ENCODE measurements around the gene GALNT17.

GALNT17 gene

GRCh38 chr7:71286336-71286735 is 154.4 kb downstream of the GALNT17 start:
- TF ChIP-seq, protein P1, sequence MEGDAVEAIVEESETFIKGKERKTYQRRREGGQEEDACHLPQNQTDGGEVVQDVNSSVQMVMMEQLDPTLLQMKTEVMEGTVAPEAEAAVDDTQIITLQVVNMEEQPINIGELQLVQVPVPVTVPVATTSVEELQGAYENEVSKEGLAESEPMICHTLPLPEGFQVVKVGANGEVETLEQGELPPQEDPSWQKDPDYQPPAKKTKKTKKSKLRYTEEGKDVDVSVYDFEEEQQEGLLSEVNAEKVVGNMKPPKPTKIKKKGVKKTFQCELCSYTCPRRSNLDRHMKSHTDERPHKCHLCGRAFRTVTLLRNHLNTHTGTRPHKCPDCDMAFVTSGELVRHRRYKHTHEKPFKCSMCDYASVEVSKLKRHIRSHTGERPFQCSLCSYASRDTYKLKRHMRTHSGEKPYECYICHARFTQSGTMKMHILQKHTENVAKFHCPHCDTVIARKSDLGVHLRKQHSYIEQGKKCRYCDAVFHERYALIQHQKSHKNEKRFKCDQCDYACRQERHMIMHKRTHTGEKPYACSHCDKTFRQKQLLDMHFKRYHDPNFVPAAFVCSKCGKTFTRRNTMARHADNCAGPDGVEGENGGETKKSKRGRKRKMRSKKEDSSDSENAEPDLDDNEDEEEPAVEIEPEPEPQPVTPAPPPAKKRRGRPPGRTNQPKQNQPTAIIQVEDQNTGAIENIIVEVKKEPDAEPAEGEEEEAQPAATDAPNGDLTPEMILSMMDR (IDR thresholded peaks at IDR 0.05; ENCODE audit: control insufficient read depth, extremely low read depth, insufficient read depth), result no peak
- no peak for DNase-seq (ENCODE audit: low read depth)
- no peak overlapping the region for H3K4me3 ChIP-seq (ENCODE audit: low read depth, low read length)

GRCh38 chr7:71286924-71287323 is 155.0 kb downstream of the GALNT17 start:
- DNase-seq (ENCODE audit: low read depth), result no peak
- no peak overlapping the region for H3K4me3 ChIP-seq (ENCODE audit: low read depth, low read length)
- TF ChIP-seq, protein P1 (IDR thresholded peaks at IDR 0.05; ENCODE audit: control insufficient read depth, extremely low read depth, insufficient read depth), result no peak

GRCh38 chr7:71290452-71290851 is 158.5 kb downstream of the GALNT17 start:
- TF ChIP-seq, protein P1 (IDR thresholded peaks at IDR 0.05; ENCODE audit: control insufficient read depth, extremely low read depth, insufficient read depth), result no peak
- DNase-seq (ENCODE audit: low read depth), result no peak
- no peak overlapping the region for H3K4me3 ChIP-seq (ENCODE audit: low read depth, low read length)

DNA sequence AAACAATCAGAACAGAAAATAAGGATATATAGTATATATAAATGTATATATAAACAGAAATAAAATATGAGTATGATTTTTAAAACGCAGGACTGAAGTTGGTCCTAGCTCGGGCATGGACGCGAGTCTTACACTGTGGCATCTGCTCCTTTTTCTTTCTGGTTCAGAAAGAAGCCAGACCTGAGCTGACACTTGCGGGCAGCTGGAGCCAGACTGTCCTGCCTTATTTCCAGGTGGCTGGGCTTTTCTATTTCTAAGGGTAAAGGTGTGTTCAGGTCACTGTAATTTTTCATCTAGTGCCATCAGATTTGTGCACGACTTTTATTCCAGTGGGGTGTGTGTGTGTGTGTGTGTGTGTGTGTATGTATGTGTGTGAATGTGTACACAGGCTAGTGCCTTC is 166.4 kb downstream of the GALNT17 start:
- no peak overlapping the region for H3K4me3 ChIP-seq (ENCODE audit: low read depth, low read length)
- no peak for DNase-seq (ENCODE audit: low read depth)
- TF ChIP-seq, protein P1 (IDR thresholded peaks at IDR 0.05; ENCODE audit: control insufficient read depth, extremely low read depth, insufficient read depth), result no peak

- DNase-seq (ENCODE audit: low read depth), result no peak
- no peak overlapping the region for H3K4me3 ChIP-seq (ENCODE audit: low read depth, low read length)
- TF ChIP-seq, protein P1 (IDR thresholded peaks at IDR 0.05; ENCODE audit: control insufficient read depth, extremely low read depth, insufficient read depth), result no peak
Observed at GRCh38 chr7:71300086-71300485, 168.1 kb downstream of the GALNT17 start.

- no peak for DNase-seq (ENCODE audit: low read depth)
- H3K4me3 ChIP-seq (ENCODE audit: low read depth, low read length), result no peak overlapping the region
- TF ChIP-seq, protein P1 (IDR thresholded peaks at IDR 0.05; ENCODE audit: control insufficient read depth, extremely low read depth, insufficient read depth), result no peak
Observed at GRCh38 chr7:71300603-71301002, 168.7 kb downstream of the GALNT17 start.

- TF ChIP-seq, protein P1 (IDR thresholded peaks at IDR 0.05; ENCODE audit: control insufficient read depth, extremely low read depth, insufficient read depth), result no peak
- H3K4me3 ChIP-seq (ENCODE audit: low read depth, low read length), result no peak overlapping the region
- no peak for DNase-seq (ENCODE audit: low read depth)
Observed at GRCh38 chr7:71301167-71301566, 169.2 kb downstream of the GALNT17 start.

All from LNCaP clone FGC (cell line).